Fibroblast of lung (primary cell): Measurements from ENCODE around the gene KCNH4.

Source experiments
- CTCF ChIP-seq, 2 donors: IDR thresholded peaks in 1 of 2; conservative IDR thresholded peaks in 1 of 2; 1 replicate in 1 of 2; 2 replicates in 1 of 2; pipeline ENCODE4 v1.5.1; 2011 to 2012; ENCODE audit warnings: low read length in 2 of 2, control low read depth in 1 of 2, inconsistent platforms in 1 of 2, low read depth in 1 of 2, mild to moderate bottlenecking in 1 of 2
- EZH2 ChIP-seq: IDR thresholded peaks from 2 replicates; pipeline ENCODE4 v1.5.1; 2012; ENCODE audit warnings: low read length, control low read depth, mild to moderate bottlenecking; ENCODE audit errors: missing control alignments

- TF ChIP-seq CTCF (conservative IDR thresholded peaks at IDR 0.05 in 1 of 2, IDR thresholded peaks at IDR 0.05 in 1 of 2; ENCODE audit: low read depth in 1 of 2, low read length in 2 of 2) (no peak), EZH2 (no peak)
Measured at GRCh38 chr17:42189651-42189965, 8.7 kb upstream of the KCNH4 start.
